ENCODE results near the gene DEK.

The DEK gene

GRCh38 chr6:18204691-18205090, 59.6 kb downstream of the DEK start:
- no peak for DNase-seq (ENCODE audit: low read depth)
- no peak overlapping the region for H3K4me3 ChIP-seq (ENCODE audit: low read length)
- TF ChIP-seq CTCF (conservative IDR thresholded peaks at IDR 0.05; ENCODE audit: low read depth, low read length): no peak

GRCh38 chr6:18203786-18204185, 60.5 kb downstream of the DEK start:
- TF ChIP-seq CTCF (conservative IDR thresholded peaks at IDR 0.05; ENCODE audit: low read depth, low read length): no peak
- no peak overlapping the region for H3K4me3 ChIP-seq (ENCODE audit: low read length)
- no peak for DNase-seq (ENCODE audit: low read depth)

GRCh38 chr6:18192026-18192425, 72.3 kb downstream of the DEK start:
- no peak overlapping the region for H3K4me3 ChIP-seq (ENCODE audit: low read length)
- no peak for DNase-seq (ENCODE audit: low read depth)
- TF ChIP-seq CTCF (conservative IDR thresholded peaks at IDR 0.05; ENCODE audit: low read depth, low read length): no peak

GRCh38 chr6:18189196-18189595, 75.1 kb downstream of the DEK start:
- DNase-seq (ENCODE audit: low read depth): no peak
- no peak for TF ChIP-seq CTCF (conservative IDR thresholded peaks at IDR 0.05; ENCODE audit: low read depth, low read length)
- H3K4me3 ChIP-seq (ENCODE audit: low read length): no peak overlapping the region

- TF ChIP-seq CTCF (conservative IDR thresholded peaks at IDR 0.05; ENCODE audit: low read depth, low read length): no peak
- DNase-seq (ENCODE audit: low read depth): no peak
- no peak overlapping the region for H3K4me3 ChIP-seq (ENCODE audit: low read length)
Observed at GRCh38 chr6:18187701-18188100, 76.6 kb downstream of the DEK start.

GRCh38 chr6:18186540-18187250, 77.6 kb downstream of the DEK start:
- DNase-seq (ENCODE audit: low read depth): peak; percentile 53
- H3K4me3 ChIP-seq (ENCODE audit: low read length): no peak overlapping the region
- no peak for TF ChIP-seq CTCF (conservative IDR thresholded peaks at IDR 0.05; ENCODE audit: low read depth, low read length)

GRCh38 chr6:18186033-18186432, 78.3 kb downstream of the DEK start:
- no peak overlapping the region for H3K4me3 ChIP-seq (ENCODE audit: low read length)
- no peak for DNase-seq (ENCODE audit: low read depth)
- TF ChIP-seq CTCF (conservative IDR thresholded peaks at IDR 0.05; ENCODE audit: low read depth, low read length): no peak

Data from retinal pigment epithelial cell (primary cell).